ENCODE data around the gene CENPU. TPM values are rescaled to one million over a fixed set of nuclear protein-coding genes. Genes with fewer than 3 reads are reported as not detected.
"Not testable (repeated sequence)": the region's sequence is repeated elsewhere in the genome, so short reads cannot be mapped to it uniquely, and the experiment has no call there.

The CENPU gene
- total RNA-seq, 1 donor from 2014 or later = 3.1 TPM

DNA sequence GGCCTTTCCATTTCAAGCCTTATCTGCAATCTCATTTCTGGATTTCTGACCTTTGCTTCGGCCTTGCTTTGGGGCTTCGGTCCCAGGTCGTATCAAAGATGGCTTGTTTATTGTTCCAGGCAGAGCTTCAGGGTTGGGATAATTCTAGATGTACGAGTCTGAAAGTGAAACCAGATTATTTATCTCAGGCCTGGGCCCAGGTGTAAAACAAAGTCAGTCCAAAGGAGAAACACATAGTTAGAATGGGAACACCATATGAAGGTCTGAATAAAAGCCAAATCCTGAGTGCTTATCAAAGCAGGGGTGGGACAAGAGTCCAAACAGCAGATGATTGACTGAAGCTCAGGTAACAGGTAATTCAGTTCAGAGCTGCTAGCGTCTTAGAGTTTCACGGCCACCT, 67.2 kb downstream of the CENPU start:
- DNase-seq (ENCODE audit: low spot score) = no peak

DNA sequence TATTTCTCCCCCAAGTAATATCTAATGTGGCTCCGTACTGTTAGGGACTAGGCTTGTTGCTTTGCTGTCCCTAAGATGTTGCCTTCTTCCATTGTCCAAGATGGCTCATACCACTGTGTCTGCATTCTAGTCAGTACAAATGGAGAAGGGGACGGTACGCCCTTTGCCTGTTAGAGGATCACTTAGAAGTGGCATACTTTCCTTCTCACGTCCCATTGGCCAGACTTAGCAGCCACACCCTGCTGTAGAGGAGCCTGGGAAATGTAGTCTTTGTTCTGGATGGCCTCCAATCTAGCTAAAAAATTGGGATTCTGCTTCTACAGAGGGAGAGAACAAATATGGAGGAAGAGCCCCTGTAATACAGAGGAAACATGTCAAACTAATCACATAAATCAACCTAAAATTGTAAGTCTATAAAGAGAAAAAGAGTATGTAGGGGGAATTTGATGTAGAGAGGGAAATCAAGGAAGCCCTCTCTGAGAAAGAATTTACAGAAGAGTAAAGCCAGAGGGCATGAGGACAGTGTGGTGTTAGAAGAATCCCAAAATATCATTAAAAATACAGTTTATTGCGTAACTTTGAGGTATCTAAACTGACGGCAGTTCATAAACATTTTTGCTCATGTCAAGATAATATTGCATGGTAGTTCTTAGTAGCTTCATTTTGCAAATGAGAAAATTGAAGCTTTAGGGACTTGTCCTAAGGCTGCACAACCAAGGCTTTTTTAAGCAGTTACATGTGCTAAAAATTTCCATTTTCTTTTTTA, 69.3 kb downstream of the CENPU start:
- DNase-seq (ENCODE audit: low spot score) = no peak

DNA sequence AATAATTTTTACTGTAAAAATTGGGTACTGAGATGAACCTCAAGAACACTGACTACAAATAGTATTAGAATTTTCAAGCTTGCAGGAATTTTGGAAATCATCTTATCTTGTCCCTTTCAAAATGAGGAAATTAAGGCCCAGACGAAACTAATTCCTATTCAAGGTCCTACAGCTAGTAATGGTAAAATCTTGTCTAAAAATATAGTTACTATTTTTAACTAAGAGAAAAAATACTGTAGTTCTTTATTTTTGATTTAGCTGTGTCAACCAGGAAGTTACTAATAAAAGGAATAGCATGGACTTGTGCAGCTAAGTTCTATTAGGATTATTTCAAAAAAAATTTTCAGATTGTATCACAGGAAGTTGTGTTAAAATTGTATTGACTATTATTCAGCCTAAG, 71.7 kb downstream of the CENPU start:
- no peak for DNase-seq (ENCODE audit: low spot score)

DNA sequence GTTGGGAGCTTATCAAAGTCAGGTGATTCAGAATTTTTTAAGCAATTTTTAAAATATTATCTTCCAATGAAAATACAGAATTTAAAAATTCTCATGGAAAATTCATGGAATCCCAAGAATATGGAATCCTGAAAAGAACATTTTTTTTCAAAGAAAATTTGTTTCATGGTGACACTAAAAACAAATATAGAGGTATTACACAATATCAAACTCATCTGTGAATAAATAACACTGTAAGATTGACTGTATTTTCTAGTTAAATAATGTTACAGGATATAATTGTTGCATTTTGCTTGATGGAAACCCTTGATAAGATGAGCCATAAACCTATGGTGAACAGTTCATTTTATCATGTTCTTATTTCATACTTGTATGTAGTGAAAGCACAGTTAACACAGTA, 72.9 kb downstream of the CENPU start:
- DNase-seq (ENCODE audit: low spot score) = no peak

DNA sequence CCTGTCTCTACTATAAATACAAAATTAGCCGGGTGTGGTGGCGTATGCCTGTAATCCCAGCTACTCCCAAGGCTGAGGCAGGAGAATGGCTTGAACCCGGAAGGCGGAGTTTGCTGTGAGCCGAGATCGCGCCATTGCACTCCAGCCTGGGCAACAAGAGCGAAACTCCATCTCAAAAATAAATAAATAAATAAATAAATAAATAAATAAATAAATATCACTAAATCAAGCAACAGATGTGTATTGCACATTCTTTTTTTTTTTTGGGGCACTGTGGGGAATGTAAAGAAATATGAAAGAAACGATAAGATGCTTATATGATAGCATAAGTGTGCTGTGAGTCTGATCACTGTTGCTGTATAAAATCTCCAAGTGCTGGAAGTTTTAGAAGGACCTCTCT, 76.1 kb downstream of the CENPU start:
- not testable (repeated sequence) for DNase-seq (ENCODE audit: low spot score)

DNA sequence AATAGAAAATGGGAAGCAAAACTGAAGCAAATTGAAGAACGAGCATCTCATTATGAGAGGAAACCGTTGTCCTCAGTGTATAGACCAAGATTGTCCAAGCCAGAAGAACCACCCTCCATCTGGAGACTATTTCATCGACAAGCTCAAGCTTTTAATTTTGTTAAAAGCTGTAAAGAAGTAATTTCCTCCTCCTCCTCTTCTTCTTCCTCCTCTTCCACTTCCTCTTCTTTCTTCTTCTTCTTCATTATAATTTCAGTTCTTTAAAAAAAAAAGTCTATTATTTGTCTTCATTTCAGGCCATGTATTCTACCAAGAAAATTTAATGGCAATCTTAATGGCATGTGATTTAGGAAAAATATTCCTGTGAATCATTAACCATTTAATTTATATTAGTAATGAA, 76.8 kb downstream of the CENPU start:
- DNase-seq (ENCODE audit: low spot score) = no peak

DNA sequence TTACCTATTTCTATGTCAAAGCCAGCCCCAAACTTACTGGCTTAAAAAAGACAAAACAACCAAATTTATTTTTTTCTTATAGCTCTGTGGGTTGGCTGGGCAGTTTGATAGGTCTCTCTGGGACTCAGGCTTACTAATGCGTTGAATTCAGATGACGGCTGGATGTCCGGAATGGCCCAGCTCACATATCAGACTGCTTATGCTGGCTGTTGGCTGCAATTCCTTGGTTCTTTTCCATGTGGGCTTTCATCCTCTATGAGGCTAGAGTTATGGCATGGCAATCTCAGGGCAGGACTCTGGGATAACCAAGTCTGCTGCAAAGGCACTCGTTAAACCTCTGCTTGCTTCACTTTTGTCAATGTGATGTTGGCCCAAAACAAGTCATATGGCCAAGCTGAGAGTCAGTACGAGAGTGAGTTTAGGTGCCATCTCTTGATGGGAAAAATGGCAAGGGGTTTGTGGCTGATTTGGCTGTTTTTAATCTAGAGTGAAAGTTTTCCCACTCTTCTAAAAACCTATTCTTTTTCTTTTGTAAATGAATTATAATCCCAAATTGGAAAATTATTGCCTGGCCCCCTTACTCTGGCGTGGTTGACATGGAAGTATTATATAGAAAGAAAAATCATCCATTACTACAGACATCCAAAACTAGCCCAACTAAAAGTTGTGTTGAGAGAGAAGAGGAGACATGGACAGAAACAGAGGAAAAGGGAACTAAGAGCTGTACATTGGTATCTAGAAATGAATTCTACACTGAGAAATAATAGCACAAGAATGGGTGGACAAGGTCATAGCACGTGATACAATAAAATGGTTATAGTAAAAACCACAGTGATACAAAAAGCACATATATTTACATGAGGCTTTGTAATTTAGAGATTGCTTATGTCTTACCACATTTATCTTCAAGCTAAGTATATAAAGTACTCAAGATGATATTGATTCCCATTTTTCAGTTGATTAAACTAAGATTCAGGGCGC, 77.7 kb downstream of the CENPU start:
- DNase-seq (ENCODE audit: low spot score) = no peak

DNA sequence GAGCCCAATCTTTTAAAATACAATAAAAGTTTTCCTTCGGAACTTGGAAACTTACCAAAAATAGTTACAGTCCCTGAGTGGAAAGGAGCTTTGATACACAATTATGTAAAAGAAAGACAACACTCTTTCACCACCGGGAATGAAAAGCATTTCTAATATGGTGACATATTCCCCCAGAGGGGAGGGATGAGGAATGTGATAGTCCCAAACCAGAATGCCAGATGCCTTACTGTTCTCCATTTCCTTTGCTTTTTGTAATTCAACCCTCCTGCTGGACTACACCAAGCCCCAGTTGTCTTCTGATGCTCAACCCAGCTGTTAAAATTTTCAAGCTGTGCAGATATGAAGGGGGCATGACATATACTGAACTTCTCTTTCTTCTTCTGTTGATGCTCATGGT, 80.2 kb downstream of the CENPU start:
- no peak for DNase-seq (ENCODE audit: low spot score)

DNA sequence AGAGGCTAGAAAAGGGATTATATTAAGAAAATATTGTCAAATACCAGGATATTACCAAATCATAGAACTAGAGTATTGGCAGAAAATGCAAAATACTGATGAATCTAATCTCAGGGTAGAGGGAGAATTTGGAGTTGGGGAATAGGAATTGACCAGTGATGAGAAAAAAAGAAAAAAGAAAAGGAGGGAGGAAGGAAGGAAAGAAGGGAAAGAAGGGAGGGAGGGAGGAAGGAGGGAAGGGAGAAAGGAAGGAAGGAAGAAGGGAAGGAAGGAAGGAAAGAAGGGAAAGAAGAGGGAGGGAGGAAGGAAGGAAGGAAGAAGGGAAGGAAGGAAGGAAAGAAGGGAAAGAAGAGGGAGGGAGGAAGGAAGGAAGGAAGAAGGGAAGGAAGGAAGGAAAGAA, 81.2 kb downstream of the CENPU start:
- not testable (repeated sequence) for DNase-seq (ENCODE audit: low spot score)

DNA sequence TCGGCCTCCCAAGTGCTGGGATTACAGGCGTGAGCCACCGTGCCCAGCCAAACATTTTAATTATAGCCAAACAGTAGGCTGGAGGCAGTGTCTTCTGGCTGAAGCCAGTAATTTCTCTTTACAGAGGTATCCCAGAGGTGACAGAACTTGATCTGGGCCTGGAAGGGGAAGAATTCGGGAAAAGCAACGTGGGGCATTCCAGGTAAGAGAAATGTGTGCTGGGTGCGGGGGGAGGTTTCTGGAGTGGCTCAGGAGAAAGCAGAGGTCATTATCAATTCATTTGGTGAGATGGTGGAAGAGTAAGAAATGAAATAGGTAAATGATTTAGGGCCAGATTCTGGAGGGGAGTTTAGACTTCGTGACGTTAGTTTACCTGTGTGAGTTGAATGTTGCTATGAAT, 82.0 kb downstream of the CENPU start:
- no peak for DNase-seq (ENCODE audit: low spot score)

DNA sequence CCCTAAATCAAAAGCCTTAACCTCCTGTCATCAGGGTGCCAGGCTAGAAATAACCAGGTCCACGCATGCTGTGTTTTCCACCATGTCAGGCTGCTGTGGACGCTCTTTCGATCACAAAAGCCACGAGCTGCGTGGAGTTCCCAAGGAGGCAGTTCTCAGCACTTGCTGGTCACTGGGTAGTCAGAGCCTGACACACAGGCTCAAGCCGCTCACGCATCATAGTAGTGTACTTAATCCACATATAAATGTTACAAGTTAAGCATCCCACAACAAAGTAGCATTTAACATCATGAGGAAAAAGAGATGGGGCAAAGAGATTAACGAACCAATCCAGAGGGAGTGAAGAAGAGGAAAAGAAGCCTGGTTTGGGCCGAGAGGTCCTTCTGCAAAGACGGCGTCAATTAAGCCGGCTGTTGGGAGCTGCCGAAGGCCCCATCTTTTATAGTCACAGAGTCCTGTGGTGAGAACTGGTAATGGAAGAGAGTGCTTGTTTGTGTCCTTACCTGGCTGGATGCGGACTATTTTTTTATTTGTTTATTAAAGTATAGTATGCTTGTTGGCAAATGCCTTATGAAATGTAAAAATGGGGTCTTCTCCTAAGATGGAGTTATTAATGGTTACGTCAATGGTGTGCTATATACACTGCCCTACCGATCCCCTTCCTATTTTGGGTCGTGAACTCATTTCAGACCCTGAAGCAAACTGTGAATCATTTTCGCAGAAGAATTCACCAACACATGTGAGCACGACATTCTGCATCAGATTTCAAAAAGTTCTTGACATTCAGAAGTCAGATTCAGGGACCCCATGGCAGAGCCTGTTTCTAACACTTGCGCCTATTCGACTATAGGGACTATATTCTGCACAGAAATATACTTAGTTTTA, 83.7 kb downstream of the CENPU start:
- no peak for DNase-seq (ENCODE audit: low spot score)

DNA sequence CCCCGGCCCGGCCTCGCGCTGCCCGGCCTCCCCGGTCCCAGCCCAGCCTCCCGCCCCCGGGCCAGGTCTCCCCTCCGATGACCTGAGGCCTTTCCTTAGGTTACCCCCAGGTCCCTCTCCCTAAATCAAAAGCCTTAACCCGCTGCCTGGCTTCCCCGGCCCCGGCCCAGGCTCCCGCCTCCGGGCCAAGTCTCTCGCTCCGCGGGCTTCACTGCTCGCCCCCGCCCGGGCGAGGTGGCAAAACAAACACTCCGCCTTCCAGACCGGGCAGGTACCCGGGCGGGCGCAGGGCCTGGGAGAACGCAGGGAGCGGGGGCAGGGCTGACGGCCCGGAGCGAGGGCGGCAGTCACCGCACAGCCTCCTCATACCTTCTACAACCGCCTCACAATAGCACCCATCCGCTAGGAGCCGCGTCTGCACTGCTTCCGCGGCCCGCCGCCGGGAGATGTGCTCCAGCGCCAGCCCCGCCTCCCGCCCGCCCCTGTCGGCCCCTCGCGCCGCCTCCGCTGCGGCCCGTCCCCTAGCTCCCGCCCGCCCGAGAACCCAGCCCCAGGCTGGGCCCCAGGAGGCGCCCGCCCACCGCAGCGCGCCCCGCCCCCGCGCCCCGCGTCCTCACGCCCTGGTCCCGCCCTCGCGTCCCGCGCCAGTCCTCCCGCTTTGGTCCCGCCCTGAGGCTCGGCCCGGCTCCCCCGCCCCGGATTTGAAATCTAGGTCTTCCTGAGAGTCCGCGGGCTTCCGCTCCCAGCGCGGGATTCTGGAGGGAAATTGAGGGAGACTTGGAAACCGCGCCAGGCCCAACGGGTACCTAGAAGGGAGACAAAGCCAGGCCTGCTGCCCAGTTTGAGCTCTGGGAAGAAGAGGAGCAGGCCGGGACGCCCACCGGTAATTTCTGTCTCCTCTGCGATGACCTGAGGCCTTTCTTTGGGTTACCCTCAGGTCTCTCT, 84.6 kb downstream of the CENPU start, which contains the start of the genes CASP3 and PRIMPOL:
CASP3 (minus strand) TSS at position 422 of the 945 bp plus-strand sequence. CDS start 10,994 bp downstream, outside the sequence.
PRIMPOL (plus strand) TSS at position 713 of the 945 bp plus-strand sequence. CDS start 7,403 bp downstream, outside the sequence.
- peak; percentile 96 for DNase-seq (ENCODE audit: low spot score)

DNA sequence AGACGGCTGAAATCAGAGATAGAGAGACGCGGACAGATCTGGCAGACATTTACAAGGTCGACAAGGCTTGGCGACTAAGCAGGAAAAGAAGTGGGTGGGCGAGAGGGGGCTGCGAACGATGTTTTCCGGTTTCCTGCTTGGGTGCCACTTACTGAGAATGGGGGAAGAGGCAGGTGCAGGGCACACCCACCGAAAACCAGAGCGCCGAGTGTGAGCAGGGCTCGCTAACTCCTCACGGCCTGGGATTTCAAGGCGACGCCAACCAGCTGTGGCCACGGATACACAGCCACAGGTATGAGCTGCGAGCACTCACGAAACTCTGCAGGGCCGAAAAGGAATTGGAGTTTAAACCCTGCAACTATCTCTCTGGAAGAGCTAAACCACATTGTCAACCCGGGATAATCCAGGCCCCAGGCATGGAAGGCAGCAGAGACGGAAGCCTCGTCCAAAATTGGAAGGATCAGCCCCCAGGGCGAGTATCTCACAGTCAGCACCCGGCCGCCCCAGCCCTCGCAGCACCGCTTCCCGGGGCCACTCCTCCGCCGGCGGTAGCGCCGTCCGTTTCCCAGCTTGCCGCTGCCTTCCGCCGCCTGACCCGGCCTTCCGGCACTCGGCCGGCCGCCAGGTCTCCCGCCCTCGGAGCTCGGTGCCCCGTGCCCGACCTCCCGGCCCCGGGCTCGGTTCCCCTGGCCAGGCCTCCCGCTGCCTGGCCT, 85.4 kb downstream of the CENPU start:
- DNase-seq (ENCODE audit: low spot score) = peak; percentile 74

DNA sequence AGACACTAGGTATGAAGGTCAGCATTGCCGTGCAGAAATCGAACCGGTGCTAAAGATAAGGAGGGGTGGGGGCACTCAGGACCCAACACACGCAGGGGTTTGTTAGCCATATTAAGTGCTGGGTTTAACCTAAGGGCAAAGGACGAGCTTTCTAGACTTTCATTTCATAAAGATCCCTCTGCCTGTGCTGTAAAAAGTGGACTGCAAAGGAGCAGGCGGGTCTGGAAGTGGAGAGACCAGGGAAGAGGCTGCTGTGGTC, 85.9 kb downstream of the CENPU start:
- no peak for DNase-seq (ENCODE audit: low spot score)

DNA sequence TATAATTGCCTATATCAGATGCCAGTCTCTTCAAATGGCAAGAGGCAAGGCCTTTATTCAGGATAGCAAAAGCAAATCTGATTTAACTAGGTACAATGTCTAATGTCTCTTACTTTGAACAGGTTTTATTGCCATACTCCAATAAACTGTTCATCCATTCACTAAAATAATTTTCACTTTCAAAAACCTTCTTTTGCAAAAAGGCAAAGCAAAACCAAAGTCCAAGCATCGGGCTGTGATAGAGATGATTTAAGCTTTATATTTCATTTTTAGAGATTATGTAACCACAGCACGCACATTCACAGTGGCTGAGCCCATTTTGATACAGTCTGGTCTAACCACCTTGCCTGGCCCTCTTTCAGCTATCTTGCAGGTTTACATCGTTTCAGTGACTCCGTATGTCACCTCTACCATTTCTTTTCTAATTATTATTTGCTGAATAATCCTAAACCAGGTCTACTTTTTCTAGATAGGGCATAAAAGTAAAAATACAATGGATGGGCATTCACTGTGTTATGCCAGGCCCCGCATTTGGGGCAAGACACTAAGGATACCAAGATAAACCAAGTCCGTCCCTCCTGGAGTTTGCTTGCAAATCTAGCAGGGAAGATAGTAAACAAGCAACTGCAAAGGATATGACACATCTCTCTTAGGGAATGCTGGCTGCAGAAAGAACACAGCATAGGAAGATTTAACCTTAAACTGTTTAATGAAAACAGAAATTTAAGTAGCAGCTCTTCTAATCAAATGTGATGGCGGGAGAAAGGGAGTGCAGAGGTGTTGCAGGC, 86.4 kb downstream of the CENPU start:
- DNase-seq (ENCODE audit: low spot score) = no peak

DNA sequence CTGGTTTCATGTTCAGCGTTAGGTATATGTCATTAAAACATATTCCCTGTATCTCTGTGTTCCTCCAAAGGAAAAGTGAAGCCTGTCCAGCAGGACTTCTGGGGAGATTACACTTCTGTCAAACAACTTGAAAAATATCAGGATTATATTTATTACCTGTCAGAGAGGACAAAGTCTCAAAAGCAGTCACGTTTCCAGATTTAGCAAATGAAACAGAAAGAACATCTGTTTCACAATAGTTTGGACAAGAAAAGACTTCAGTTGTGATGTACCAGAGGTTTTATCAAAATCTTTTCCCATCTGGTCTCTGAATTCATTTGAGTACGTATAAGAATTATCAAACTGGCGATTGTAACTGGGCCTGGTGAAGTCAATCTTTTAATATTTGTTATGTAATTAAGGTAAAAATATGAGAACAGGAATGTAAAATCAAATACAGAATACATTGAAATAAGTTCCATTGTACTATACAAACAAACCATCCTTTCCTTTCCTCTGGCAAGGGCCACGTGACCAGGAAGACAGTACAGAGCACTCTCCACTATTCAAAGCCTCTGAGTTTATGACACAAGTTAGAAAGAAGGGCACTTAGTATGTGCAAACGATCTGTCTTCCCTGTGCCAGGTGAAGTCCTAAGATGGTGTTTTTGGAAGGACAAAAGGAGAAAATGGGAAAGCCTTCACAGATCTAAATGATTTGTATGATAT, 87.8 kb downstream of the CENPU start:
- no peak for DNase-seq (ENCODE audit: low spot score)

DNA sequence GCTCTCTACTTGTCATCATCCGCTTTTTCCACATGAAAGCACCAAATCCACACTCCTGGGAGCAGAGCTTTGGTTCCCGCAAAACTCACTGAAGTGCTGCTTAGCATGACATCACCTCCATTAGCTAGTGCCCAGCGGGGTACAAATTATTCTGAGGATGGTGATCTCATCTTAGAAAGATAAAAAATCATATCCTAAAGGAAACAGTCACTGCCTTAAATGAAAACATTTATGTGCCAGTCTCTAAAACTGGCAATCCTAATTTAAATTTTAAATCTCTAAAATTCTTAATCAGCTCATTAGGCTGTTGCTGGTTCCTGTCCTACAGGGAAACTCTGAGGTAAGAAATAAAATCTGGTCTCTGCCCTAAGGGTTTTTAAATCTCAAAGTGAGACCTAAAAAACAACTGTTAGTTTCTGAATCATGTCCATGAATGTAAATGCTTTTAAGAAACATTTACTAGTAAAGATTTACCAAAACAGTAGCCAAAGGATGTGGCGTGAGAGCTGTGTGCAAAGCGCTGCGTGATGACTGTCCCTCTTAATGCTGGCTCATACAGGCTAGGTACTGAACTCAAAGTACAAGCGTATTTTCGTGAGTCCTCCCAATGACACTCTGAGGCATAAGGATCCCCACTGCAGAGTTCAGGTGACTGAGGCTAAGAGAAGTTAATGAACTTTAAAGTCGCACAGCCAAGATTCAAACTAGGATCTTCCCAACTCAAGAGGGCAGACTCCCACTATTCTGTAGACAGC, 89.2 kb downstream of the CENPU start:
- DNase-seq (ENCODE audit: low spot score) = no peak

Data from ureter (tissue), 1 donor.